Hematopoietic multipotent progenitor cell treated with erythropoietin and hydrocortisone succinate and interleukin-3 and kit ligand, for 15 days (in vitro differentiated cells): ENCODE data around the gene NAT14.

Source experiments
- DNase-seq: peaks from one replicate; pipeline ENCODE4 v3.0.0-alpha.2; 2015; ENCODE audit warnings: low spot score

Gene NAT14

GRCh38 chr19:55536366-55536765 is 51.4 kb downstream of the NAT14 start:
- DNase-seq = no peak
